Pancreas (tissue), 10 donors: ENCODE measurements around the gene UBE4A. TPM values are rescaled to one million over a fixed set of nuclear protein-coding genes. Genes with fewer than 3 reads are reported as not detected.
A peak's percentile ranks its signal among the peaks of the same experiment; 100 is the strongest.

Experiments
- ATAC-seq, 4 donors: fragments of 200-7000 bp; cut with Tn5 transposase; one replicate each; pipeline versions ENCODE4 v1.8.0 to v1.9.1; 2020; ENCODE audit warnings: mild to moderate bottlenecking in 4 of 4, moderate library complexity in 4 of 4
- DNase-seq, 6 donors: peaks; one replicate each; pipeline ENCODE4 v3.0.0-alpha.2; 2020
- FAIRE-seq: peaks from 2 replicates; lab custom pipeline; 2012; peaks lifted over from hg19 to GRCh38; lab: Jason Lieb, UNC
- H3K27ac ChIP-seq, 4 donors: fragments of 200-600 bp; sonication (generic); 1 replicate in 3 of 4; 2 replicates in 1 of 4; pipeline versions ENCODE4 v1.5.0 to v1.8.0; 2020
- H3K27me3 ChIP-seq, 4 donors: fragments of 200-600 bp; one replicate each; pipeline ENCODE4 v1.8.0; 2021
- H3K36me3 ChIP-seq, 3 donors: fragments of 200-600 bp; sonication (generic) in 1 of 3; one replicate each; pipeline versions ENCODE4 v1.5.0 to v1.8.0; 2020 to 2021
- H3K4me1 ChIP-seq, 3 donors: fragments of 200-600 bp; one replicate each; pipeline ENCODE4 v1.8.0; 2021
- H3K4me3 ChIP-seq, 4 donors: fragments of 200-600 bp; sonication (generic) in 2 of 4; one replicate each; pipeline versions ENCODE4 v1.5.0 to v1.8.0; 2020 to 2021
- H3K9me3 ChIP-seq, 4 donors: fragments of 200-600 bp; one replicate each; pipeline ENCODE4 v1.8.0; 2021
- WGBS, 2 donors: extraction: QIAGEN DNeasy Blood & Tissue Kit; methylation state at CpG; one replicate each; pipeline ENCODE4 v1.1.7; 2013; 5-methylcytosine and 5-hydroxymethylcytosine counted together
- intact Hi-C, 3 donors: fragments of 100-400 bp; cut with DNase I; formaldehyde crosslinking; loops; one replicate each; pipeline versions ENCODE4 v1.11.1 to v1.14.2; 2022
- polyA plus RNA-seq, 2 donors: library from polyadenylated mRNA; stranded (reverse); fragments of 200-250 nt; gene quantifications; one replicate each; pipeline ENCODE4 v1.2.3, GENCODE V29; 2013
- total RNA-seq, 6 donors: library from RNA; stranded (reverse); fragmentation: NEBNext Ultra II Directional in 4 of 6; extraction: Animal tissue kit (Norgen Biotek cat#: 25700) in 4 of 6; gene quantifications; one replicate each; pipeline versions ENCODE4 v1.2.1 to v1.2.4, GENCODE V29; 2021 to 2023
- TF ChIP-seq, protein P1 (sequence below), 4 donors: fragments of 200-600 bp; sonication (generic) in 3 of 4; IDR thresholded peaks; one replicate each; pipeline versions ENCODE4 v1.5.0 to v1.8.0; 2021; ENCODE audit warnings: antibody characterized with exemption in 4 of 4
- donor health status: healthy with polysubstance abuse.
- donor health status: DM: no; HTN: no; CAD: no; lungs with moderate emphysema.
- donor health status: DM: no; HTN: no; CAD: no.
- donor health status: control.
- donor health status: control.
- donor health status: Bipolar disorder and iron deficiency.
- donor health status: DM: yes; HTN: yes; CAD: no.
- donor health status: DM: no; HTN: no; CAD: no.
- donor health status: DM: no; HTN: no; CAD: no.
- donor health status: DM: yes; HTN: yes; CAD: no.

The UBE4A gene
- total and polyA plus RNA-seq, 8 donors: 14.2 to 28.9 (median 21.0) TPM

DNA sequence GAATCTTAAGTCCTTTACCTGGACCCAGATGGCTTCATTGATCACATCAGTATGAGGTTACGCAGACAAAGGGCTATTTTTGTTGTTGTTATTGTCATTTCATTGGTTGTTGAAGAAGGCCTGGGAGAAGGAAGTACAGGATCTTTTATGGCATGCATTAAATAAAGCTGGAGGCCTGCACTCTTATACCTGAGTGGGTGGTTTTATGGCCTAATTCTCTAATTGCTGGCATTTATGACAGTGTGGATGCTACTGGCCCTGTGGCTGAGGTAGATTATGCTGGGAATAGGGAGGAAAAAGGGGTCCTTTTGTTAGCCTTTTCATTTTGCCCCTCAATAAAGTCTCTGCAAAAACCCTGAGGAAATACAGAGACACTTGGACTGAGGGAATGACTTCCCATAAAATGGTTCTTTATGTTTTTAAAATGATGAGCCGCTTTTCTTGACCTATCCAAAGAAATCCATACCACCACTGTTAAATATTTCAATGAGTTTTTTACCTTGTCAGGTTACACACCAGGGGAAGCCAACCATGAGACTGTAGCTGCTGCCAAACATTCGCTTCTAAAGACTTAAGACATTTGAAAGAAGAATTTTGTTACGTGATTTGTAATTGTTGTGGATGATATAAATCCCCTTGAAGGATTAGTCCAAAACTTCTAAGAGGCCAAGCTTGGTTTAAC lies 83.6 kb downstream of the UBE4A start:
- ATAC-seq (no peak), DNase-seq (no peak), FAIRE-seq (no peak)
- Histone ChIP-seq H3K36me3 (peaks cover 0 to 6% (median 0%) of the 10 kb centered on the region in 3 donors), H3K4me1 (peaks cover 13 to 38% (median 29%) of the 10 kb centered on the region in 3 donors), H3K27ac (no peak overlapping the region), H3K4me3 (no peak overlapping the region), H3K9me3 (no peaks in the 10 kb centered on the region), H3K27me3 (no peaks in the 10 kb centered on the region)
- 86 to 89% methylated on average over 4 of the region's 4 CpGs for WGBS, 2 donors
- TF ChIP-seq, protein P1, sequence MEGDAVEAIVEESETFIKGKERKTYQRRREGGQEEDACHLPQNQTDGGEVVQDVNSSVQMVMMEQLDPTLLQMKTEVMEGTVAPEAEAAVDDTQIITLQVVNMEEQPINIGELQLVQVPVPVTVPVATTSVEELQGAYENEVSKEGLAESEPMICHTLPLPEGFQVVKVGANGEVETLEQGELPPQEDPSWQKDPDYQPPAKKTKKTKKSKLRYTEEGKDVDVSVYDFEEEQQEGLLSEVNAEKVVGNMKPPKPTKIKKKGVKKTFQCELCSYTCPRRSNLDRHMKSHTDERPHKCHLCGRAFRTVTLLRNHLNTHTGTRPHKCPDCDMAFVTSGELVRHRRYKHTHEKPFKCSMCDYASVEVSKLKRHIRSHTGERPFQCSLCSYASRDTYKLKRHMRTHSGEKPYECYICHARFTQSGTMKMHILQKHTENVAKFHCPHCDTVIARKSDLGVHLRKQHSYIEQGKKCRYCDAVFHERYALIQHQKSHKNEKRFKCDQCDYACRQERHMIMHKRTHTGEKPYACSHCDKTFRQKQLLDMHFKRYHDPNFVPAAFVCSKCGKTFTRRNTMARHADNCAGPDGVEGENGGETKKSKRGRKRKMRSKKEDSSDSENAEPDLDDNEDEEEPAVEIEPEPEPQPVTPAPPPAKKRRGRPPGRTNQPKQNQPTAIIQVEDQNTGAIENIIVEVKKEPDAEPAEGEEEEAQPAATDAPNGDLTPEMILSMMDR (IDR thresholded peaks at IDR 0.05): no peak
- intact Hi-C loops: no loop called here

DNA sequence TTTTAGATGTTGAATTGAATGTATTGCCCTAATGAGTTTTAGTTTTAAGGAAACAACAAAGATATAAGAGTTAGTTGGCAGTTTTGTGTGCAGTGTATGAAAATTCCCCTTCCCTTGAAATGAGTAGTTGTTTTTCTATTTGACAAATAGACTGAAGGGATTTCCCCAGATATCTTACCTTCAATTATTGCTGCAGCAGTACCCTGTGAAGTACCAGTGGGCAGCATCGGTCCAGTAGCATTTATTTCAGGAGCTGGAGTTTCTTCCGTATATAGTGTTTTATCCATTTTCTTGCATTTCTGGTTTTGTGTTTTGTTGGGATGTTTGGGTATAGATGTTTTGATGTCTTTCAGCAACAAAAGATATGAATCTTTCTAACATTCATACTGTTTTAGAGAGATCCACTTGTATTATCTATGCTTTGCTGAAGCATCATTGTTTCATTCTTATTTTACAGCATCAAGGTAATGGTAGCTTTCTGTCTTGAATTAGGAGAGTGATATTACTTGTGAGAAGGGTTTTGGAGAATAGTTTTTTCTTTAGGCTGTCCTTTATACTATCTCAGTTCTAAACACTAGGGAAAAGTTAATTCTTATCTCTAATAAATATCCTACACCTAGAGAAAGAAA lies 84.3 kb downstream of the UBE4A start:
- intact Hi-C loops: no loop called here
- FAIRE-seq (no peak), DNase-seq (no peak), ATAC-seq (peak in 1 of 4 donors; percentile 42)
- no peak overlapping the region for H3K4me3 ChIP-seq
- WGBS, 2 donors: 77 to 79% methylated on average over 2 of the region's 2 CpGs
- no peak overlapping the region for H3K27ac ChIP-seq
- peaks cover 13 to 38% (median 28%) of the 10 kb centered on the region in 3 donors for H3K4me1 ChIP-seq
- H3K36me3 ChIP-seq: peaks cover 0 to 7% (median 0%) of the 10 kb centered on the region in 3 donors
- no peaks in the 10 kb centered on the region for H3K27me3 ChIP-seq
- no peaks in the 10 kb centered on the region for H3K9me3 ChIP-seq
- TF ChIP-seq, protein P1 (IDR thresholded peaks at IDR 0.05): no peak

DNA sequence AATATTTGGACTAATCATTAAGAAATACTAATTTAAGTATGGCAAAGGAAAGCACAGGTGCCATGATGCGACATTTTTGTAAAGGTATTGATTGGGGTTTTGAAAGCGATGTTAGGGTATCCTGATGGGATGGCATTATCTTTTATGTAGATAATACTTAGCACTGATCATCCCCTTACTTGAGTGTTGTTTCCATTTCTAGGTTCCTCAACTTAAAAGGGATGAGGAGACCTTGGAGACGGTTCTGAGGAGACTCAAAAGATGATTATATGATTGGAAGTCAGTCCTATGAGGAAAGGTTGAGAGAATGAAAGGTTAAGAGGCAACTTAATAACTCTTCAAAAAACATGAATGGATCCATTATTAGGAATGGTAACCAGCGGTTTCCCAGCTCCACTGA lies 88.0 kb downstream of the UBE4A start:
- Histone ChIP-seq H3K36me3 (peaks cover 0 to 7% (median 0%) of the 10 kb centered on the region in 3 donors), H3K27me3 (no peaks in the 10 kb centered on the region), H3K4me1 (peaks cover 7 to 18% (median 13%) of the 10 kb centered on the region in 3 donors), H3K27ac (no peak overlapping the region), H3K9me3 (no peaks in the 10 kb centered on the region), H3K4me3 (no peak overlapping the region)
- WGBS, 2 donors: 92 to 94% methylated on average over 4 of the region's 4 CpGs
- intact Hi-C loops: no loop called here
- FAIRE-seq: no peak
- DNase-seq: no peak
- TF ChIP-seq, protein P1 (IDR thresholded peaks at IDR 0.05): no peak
- ATAC-seq: no peak

DNA sequence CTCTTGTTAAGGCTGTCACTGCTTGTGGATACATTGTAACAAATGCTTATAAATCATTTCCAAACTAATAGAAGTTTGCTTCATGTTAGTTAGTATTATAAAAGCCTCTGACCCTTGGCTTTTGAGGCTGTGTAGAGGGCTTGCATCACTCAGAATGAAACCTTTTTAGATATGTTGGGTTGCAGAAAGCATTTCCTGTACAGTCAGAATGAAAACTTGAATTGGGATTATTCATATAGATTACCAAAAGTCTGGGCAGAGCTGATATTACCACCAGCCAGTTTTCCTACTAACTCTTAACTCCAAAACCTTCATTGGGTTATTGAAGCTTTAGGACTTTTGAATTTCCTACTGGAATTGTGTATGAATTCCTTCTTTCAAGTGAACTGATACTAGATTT lies 88.9 kb downstream of the UBE4A start:
- TF ChIP-seq, protein P1 (IDR thresholded peaks at IDR 0.05): no peak
- intact Hi-C loops: no loop called here
- Histone ChIP-seq H3K27ac (no peak overlapping the region), H3K27me3 (no peaks in the 10 kb centered on the region), H3K4me1 (peaks cover 6 to 9% (median 7%) of the 10 kb centered on the region in 3 donors), H3K4me3 (no peak overlapping the region), H3K9me3 (no peaks in the 10 kb centered on the region), H3K36me3 (peaks cover 0 to 7% (median 0%) of the 10 kb centered on the region in 3 donors)
- FAIRE-seq (no peak), ATAC-seq (no peak), DNase-seq (no peak)

Other genes starting within 250 kb of the UBE4A start
- 1 to 10 TPM in 3 of 6 donors, under 1 TPM in 3; 0.69 to 2.3 (median 1.0) TPM for gene SCN4B, start 206.8 kb upstream of the UBE4A start, total RNA-seq
- 1 to 10 TPM in 1 of 2 donors, under 1 TPM in 1; 0.61 to 2.9 TPM for gene SCN4B, start 206.8 kb upstream of the UBE4A start, polyA plus RNA-seq
- gene SCN2B, start 183.0 kb upstream of the UBE4A start, total RNA-seq: under 1 TPM; 0.05 to 0.31 (median 0.06) TPM
- under 1 TPM; 0.04 to 0.05 TPM for gene SCN2B, start 183.0 kb upstream of the UBE4A start, polyA plus RNA-seq
- gene JAML, start 134.6 kb upstream of the UBE4A start, total RNA-seq: 1 to 10 TPM in 4 of 6 donors, under 1 TPM in 2; 0.39 to 7.4 (median 1.8) TPM
- 1 to 10 TPM; 2.1 to 2.7 TPM for gene JAML, start 134.6 kb upstream of the UBE4A start, polyA plus RNA-seq
- gene MPZL3, start 107.2 kb upstream of the UBE4A start, total RNA-seq: 1 to 10 TPM; 4.4 to 8.0 (median 5.6) TPM
- 1 to 10 TPM; 3.8 to 5.3 TPM for gene MPZL3, start 107.2 kb upstream of the UBE4A start, polyA plus RNA-seq
- 10 to 100 TPM in 4 of 6 donors, 1 to 10 TPM in 2; 6.0 to 20.7 (median 13.8) TPM for gene MPZL2, start 95.3 kb upstream of the UBE4A start, total RNA-seq
- 10 to 100 TPM in 1 of 2 donors, 1 to 10 TPM in 1; 8.1 to 15.6 TPM for gene MPZL2, start 95.3 kb upstream of the UBE4A start, polyA plus RNA-seq
- 1 to 10 TPM in 4 of 6 donors, under 1 TPM in 2; 0.23 to 2.1 (median 1.5) TPM for gene CD3E, start 54.9 kb upstream of the UBE4A start, total RNA-seq
- gene CD3E, start 54.9 kb upstream of the UBE4A start, polyA plus RNA-seq: under 1 TPM; 0.23 to 0.73 TPM
- 1 to 10 TPM in 2 of 6 donors, under 1 TPM in 4; 0.23 to 2.4 (median 0.82) TPM for gene CD3D, start 16.9 kb upstream of the UBE4A start, total RNA-seq
- under 1 TPM; 0.14 to 0.80 TPM for gene CD3D, start 16.9 kb upstream of the UBE4A start, polyA plus RNA-seq
- under 1 TPM; 0.08 to 0.92 (median 0.52) TPM for gene CD3G, start 15.3 kb upstream of the UBE4A start, total RNA-seq
- gene CD3G, start 15.3 kb upstream of the UBE4A start, polyA plus RNA-seq: under 1 TPM in 1 of 2 donors, not detected in 1; 0.04 TPM
- gene ATP5MG, start 42.0 kb downstream of the UBE4A start, total RNA-seq: 10 to 100 TPM; 46.5 to 81.4 (median 74.3) TPM
- gene ATP5MG, start 42.0 kb downstream of the UBE4A start, polyA plus RNA-seq: 100 to 1,000 TPM; 115 to 120 TPM
- gene KMT2A, start 76.9 kb downstream of the UBE4A start, total RNA-seq: 10 to 100 TPM; 31.1 to 46.3 (median 36.6) TPM
- 10 to 100 TPM; 13.9 to 14.1 TPM for gene KMT2A, start 76.9 kb downstream of the UBE4A start, polyA plus RNA-seq
- gene TTC36, start 167.9 kb downstream of the UBE4A start, total RNA-seq: under 1 TPM; 0.64 to 0.92 (median 0.77) TPM
- gene TTC36, start 167.9 kb downstream of the UBE4A start, polyA plus RNA-seq: under 1 TPM in 1 of 2 donors, not detected in 1; 0.72 TPM
- gene TMEM25, start 171.6 kb downstream of the UBE4A start, total RNA-seq: 10 to 100 TPM; 12.2 to 18.6 (median 14.4) TPM
- 10 to 100 TPM; 17.4 to 24.9 TPM for gene TMEM25, start 171.6 kb downstream of the UBE4A start, polyA plus RNA-seq
- gene IFT46, start 206.3 kb downstream of the UBE4A start, total RNA-seq: 10 to 100 TPM in 3 of 6 donors, 1 to 10 TPM in 3; 5.7 to 12.4 (median 9.8) TPM
- 10 to 100 TPM; 14.4 to 28.2 TPM for gene IFT46, start 206.3 kb downstream of the UBE4A start, polyA plus RNA-seq
- gene ARCN1, start 212.8 kb downstream of the UBE4A start, total RNA-seq: 100 to 1,000 TPM in 1 of 6 donors, 10 to 100 TPM in 5; 77.0 to 105 (median 92.6) TPM
- gene ARCN1, start 212.8 kb downstream of the UBE4A start, polyA plus RNA-seq: 10 to 100 TPM; 39.8 to 67.3 TPM
- 10 to 100 TPM; 29.3 to 66.6 (median 41.0) TPM for gene PHLDB1, start 248.0 kb downstream of the UBE4A start, total RNA-seq
- gene PHLDB1, start 248.0 kb downstream of the UBE4A start, polyA plus RNA-seq: 100 to 1,000 TPM; 152 to 153 TPM